ENCODE data around the gene CRYBB1.

CRYBB1 gene

DNA sequence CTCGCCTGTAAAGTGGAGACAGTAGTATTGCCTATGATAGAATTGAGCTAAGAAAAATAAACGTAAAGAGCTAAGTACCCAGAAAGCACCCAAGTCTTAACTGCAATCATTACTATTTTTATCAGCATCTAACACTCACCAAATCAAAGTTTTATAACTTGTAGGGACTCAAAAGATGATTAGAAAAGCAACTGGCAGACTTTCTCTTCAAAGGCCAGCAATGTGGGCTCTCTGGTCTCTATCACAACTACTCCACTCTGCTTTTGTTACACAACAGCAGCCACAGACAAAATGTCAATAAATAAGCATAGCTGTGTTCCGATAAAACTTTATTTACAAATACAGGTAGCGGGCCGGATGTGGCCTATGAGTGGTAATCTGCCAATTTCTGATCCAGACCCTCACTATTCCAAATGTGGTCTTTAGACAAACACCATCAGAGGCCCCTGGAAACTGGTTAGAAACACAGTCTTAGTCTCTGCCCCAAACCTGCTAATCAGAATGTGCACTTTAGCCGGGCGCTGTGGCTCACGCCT is 36.1 kb downstream of the CRYBB1 start:
- Histone ChIP-seq H3K27me3 (ENCODE audit: low read depth, low read length) (no peaks in the 10 kb centered on the region), H3K9ac (ENCODE audit: low read length) (no peak overlapping the region), H3K4me1 (ENCODE audit: low read length) (peaks cover 14% of the 10 kb centered on the region)

DNA sequence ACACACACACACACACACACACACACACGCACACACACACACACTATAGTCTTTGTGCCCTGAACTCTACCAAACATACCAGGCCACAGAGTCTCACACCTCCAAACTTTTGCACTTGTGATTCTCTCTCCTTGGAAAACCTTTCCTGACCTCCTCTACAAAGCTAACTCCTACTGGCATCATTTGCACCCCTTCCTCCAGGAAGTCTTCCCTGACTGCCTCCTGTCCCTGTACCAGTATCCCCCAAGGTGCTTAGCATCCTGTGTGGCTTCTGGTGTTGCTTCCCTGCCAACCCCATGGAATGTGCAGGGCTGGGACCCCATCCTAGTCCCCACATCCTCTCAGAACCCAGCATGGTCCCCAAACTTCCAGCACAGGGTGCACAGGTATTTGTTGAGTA is 36.8 kb downstream of the CRYBB1 start:
- H3K27ac ChIP-seq (ENCODE audit: low read length), result no peak overlapping the region
- TF ChIP-seq, protein P1, sequence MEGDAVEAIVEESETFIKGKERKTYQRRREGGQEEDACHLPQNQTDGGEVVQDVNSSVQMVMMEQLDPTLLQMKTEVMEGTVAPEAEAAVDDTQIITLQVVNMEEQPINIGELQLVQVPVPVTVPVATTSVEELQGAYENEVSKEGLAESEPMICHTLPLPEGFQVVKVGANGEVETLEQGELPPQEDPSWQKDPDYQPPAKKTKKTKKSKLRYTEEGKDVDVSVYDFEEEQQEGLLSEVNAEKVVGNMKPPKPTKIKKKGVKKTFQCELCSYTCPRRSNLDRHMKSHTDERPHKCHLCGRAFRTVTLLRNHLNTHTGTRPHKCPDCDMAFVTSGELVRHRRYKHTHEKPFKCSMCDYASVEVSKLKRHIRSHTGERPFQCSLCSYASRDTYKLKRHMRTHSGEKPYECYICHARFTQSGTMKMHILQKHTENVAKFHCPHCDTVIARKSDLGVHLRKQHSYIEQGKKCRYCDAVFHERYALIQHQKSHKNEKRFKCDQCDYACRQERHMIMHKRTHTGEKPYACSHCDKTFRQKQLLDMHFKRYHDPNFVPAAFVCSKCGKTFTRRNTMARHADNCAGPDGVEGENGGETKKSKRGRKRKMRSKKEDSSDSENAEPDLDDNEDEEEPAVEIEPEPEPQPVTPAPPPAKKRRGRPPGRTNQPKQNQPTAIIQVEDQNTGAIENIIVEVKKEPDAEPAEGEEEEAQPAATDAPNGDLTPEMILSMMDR (IDR thresholded peaks at IDR 0.05; ENCODE audit: low read depth, low read length), result no peak
- no peak for TF ChIP-seq EZH2phosphoT487 (IDR thresholded peaks at IDR 0.05; ENCODE audit: low read depth)
- no peaks in the 10 kb centered on the region for H3K9me3 ChIP-seq (ENCODE audit: insufficient read depth, low read length)
- no peak overlapping the region for H2AFZ ChIP-seq (ENCODE audit: low read depth, low read length)
- H4K20me1 ChIP-seq (ENCODE audit: insufficient read depth, low read length), result no peaks in the 10 kb centered on the region
- no peaks in the 10 kb centered on the region for H3K27me3 ChIP-seq (ENCODE audit: low read depth, low read length)
- no peaks in the 10 kb centered on the region for H3K79me2 ChIP-seq (ENCODE audit: low read length)
- H3K9ac ChIP-seq (ENCODE audit: low read length), result no peak overlapping the region
- no peak overlapping the region for H3K4me3 ChIP-seq (ENCODE audit: low read length)
- H3K36me3 ChIP-seq (replicated peaks; ENCODE audit: low read depth, low read length), result no peaks in the 10 kb centered on the region
- peaks cover 14% of the 10 kb centered on the region for H3K4me1 ChIP-seq (ENCODE audit: low read length)
- H3K4me2 ChIP-seq (ENCODE audit: low read length), result no peak overlapping the region

More for the DNA sequence above, 36.1 kb downstream of the CRYBB1 start:
- no peaks in the 10 kb centered on the region for H3K79me2 ChIP-seq (ENCODE audit: low read length)
- no peaks in the 10 kb centered on the region for H3K36me3 ChIP-seq (replicated peaks; ENCODE audit: low read depth, low read length)
- no peak overlapping the region for H3K4me2 ChIP-seq (ENCODE audit: low read length)
- H3K27ac ChIP-seq (ENCODE audit: low read length), result no peak overlapping the region
- no peak overlapping the region for H3K4me3 ChIP-seq (ENCODE audit: low read length)
- H2AFZ ChIP-seq (ENCODE audit: low read depth, low read length), result no peak overlapping the region
- no peaks in the 10 kb centered on the region for H3K9me3 ChIP-seq (ENCODE audit: insufficient read depth, low read length)
- TF ChIP-seq, protein P1 (IDR thresholded peaks at IDR 0.05; ENCODE audit: low read depth, low read length), result no peak
- no peak for TF ChIP-seq EZH2phosphoT487 (IDR thresholded peaks at IDR 0.05; ENCODE audit: low read depth)
- H4K20me1 ChIP-seq (ENCODE audit: insufficient read depth, low read length), result no peaks in the 10 kb centered on the region

DNA sequence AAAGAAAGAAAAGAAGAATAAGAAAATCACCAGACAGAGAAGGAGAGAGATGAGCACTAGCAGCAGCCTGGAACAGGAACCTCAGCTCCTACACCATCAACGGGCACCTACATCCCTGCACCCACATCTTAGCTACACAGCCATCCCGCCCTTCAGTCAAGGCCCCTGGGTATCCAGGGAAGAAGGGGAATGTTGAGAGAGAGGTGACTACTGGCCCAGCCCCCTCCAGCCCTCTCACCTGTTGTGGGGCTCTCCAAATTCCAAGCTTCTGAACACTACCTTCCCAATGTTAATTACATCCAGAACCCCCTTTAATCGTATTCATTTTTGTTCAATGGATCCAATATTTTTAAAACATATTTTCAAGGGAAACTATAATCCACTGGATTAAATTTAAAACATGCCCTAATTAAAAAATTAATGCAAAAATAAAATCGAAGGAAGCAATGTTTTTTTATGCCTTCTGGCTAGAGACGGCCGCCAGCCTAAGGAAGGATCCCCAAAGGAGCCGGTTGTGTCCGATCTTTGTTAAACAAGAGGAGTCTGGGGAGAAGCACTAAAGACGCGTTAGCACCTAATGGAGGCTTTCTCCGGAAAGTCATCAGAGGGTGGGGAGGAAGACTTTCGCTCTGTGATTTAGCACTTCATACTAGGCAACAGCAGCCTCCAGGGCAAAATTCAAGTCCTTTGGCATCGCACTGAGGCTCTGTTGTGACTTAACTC is 37.4 kb downstream of the CRYBB1 start:
- peaks cover 14% of the 10 kb centered on the region for H3K4me1 ChIP-seq (ENCODE audit: low read length)
- no peak overlapping the region for H3K4me3 ChIP-seq (ENCODE audit: low read length)
- TF ChIP-seq, protein P1 (IDR thresholded peaks at IDR 0.05; ENCODE audit: low read depth, low read length), result no peak
- TF ChIP-seq EZH2phosphoT487 (IDR thresholded peaks at IDR 0.05; ENCODE audit: low read depth), result no peak
- no peak overlapping the region for H2AFZ ChIP-seq (ENCODE audit: low read depth, low read length)
- H3K36me3 ChIP-seq (replicated peaks; ENCODE audit: low read depth, low read length), result no peaks in the 10 kb centered on the region
- H4K20me1 ChIP-seq (ENCODE audit: insufficient read depth, low read length), result no peaks in the 10 kb centered on the region
- no peak overlapping the region for H3K27ac ChIP-seq (ENCODE audit: low read length)
- no peaks in the 10 kb centered on the region for H3K9me3 ChIP-seq (ENCODE audit: insufficient read depth, low read length)
- no peaks in the 10 kb centered on the region for H3K79me2 ChIP-seq (ENCODE audit: low read length)
- H3K27me3 ChIP-seq (ENCODE audit: low read depth, low read length), result no peaks in the 10 kb centered on the region
- no peak overlapping the region for H3K9ac ChIP-seq (ENCODE audit: low read length)
- peak overlapping the region; percentile 77 for H3K4me2 ChIP-seq (ENCODE audit: low read length)

DNA sequence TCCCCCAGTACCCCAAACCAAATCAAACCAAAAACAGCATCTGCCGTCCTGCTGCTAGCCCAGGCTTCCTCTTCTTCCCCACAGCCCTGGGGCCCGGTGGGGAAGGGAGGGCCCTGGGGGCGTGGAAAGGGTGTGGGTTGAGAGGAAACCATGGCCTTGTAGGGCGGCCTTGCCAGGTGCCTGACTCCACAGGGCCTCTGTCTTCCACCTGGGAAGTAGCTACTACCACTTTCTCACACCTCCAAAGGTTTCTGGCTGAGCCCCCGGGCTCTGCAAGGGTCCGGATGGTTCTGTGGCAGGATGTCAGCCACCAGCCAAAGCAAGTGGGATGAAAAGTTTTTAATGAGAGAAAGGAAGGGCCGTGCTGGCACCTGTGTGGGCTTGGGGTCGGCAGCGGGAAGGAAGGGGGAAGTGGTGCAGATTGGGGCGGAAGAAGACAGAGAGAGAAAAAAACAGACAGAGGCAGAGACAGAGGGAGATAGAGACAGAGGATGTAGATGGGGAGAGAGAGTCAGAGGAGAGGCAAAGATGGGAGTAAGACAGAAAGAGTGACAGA is 38.4 kb downstream of the CRYBB1 start:
- H2AFZ ChIP-seq (ENCODE audit: low read depth, low read length), result peak overlapping the region; percentile 89
- H3K36me3 ChIP-seq (replicated peaks; ENCODE audit: low read depth, low read length), result no peaks in the 10 kb centered on the region
- no peak for TF ChIP-seq EZH2phosphoT487 (IDR thresholded peaks at IDR 0.05; ENCODE audit: low read depth)
- TF ChIP-seq, protein P1 (IDR thresholded peaks at IDR 0.05; ENCODE audit: low read depth, low read length), result no peak
- no peaks in the 10 kb centered on the region for H3K9me3 ChIP-seq (ENCODE audit: insufficient read depth, low read length)
- no peaks in the 10 kb centered on the region for H4K20me1 ChIP-seq (ENCODE audit: insufficient read depth, low read length)
- H3K4me3 ChIP-seq (ENCODE audit: low read length), result peak overlapping the region; percentile 62
- no peaks in the 10 kb centered on the region for H3K79me2 ChIP-seq (ENCODE audit: low read length)
- peak overlapping the region; percentile 44; the same call in 1 of the 2 replicates for H3K9ac ChIP-seq (ENCODE audit: low read length)
- H3K27ac ChIP-seq (ENCODE audit: low read length), result peak overlapping the region; percentile 33; the same call in 1 of the 2 replicates
- H3K4me2 ChIP-seq (ENCODE audit: low read length), result peak overlapping the region; percentile 77
- no peaks in the 10 kb centered on the region for H3K27me3 ChIP-seq (ENCODE audit: low read depth, low read length)
- H3K4me1 ChIP-seq (ENCODE audit: low read length), result peaks cover 14% of the 10 kb centered on the region
